HEK293T (cell line): ENCODE data around the gene CYP39A1.

Source experiments
- BHLHE40 ChIP-seq: fragments of 450-650 bp; IDR thresholded peaks from 2 replicates; pipeline ENCODE4 v1.6.1; 2016; ENCODE audit warnings: mild to moderate bottlenecking, moderate library complexity, borderline replicate concordance
- ELF4 ChIP-seq: fragments of 450-650 bp; IDR thresholded peaks from 2 replicates; pipeline ENCODE4 v1.6.1; 2017; ENCODE audit warnings: antibody characterized with exemption
- FOXA1 ChIP-seq: fragments of 450-650 bp; IDR thresholded peaks from 2 replicates; pipeline ENCODE4 v1.6.1; 2016; ENCODE audit warnings: mild to moderate bottlenecking
- FOXK2 ChIP-seq: fragments of 450-650 bp; IDR thresholded peaks from 2 replicates; pipeline ENCODE4 v1.6.1; 2016; ENCODE audit warnings: mild to moderate bottlenecking
- FOXM1 ChIP-seq: fragments of 450-650 bp; IDR thresholded peaks from 2 replicates; pipeline ENCODE4 v1.6.1; 2017; ENCODE audit warnings: mild to moderate bottlenecking, borderline replicate concordance
- SP1 ChIP-seq: fragments of 450-650 bp; IDR thresholded peaks from 2 replicates; pipeline ENCODE4 v1.6.1; 2017
- TARDBP ChIP-seq: fragments of 450-650 bp; IDR thresholded peaks from 2 replicates; pipeline ENCODE4 v1.6.1; 2016
- ZNF384 ChIP-seq: fragments of 450-650 bp; IDR thresholded peaks from 2 replicates; pipeline ENCODE4 v1.6.1; 2016

DNA sequence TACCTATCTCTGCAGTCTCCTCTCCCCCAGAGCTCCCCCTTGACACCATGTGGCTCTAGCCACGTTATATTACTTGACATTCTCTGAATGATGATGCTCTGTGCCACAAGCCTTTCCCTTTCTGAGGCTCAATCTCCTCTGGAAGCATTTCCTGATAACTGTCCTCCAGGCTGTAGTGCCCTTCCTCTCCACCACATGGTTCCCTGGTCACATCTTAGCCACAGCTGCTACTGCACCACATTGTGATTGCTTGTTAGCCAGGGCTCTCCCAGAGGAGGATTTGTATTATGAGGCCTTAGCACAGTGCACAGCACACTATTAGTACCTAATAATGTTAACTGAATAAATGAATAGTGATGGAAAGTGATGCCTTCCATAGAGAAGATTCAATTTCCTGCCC is 97.5 kb downstream of the CYP39A1 start:
- TF ChIP-seq TARDBP (no peak), SP1 (no peak), ZNF384 (no peak), BHLHE40 (no peak), FOXK2 (no peak), FOXA1 (no peak), FOXM1 (no peak), ELF4 (no peak)
